Breast epithelium (tissue), 4 donors: ENCODE measurements around the gene TXNRD2. TPM values are rescaled to one million over a fixed set of nuclear protein-coding genes. Genes with fewer than 3 reads are reported as not detected.

Source experiments
- DNase-seq, 2 donors: peaks; one replicate each; pipeline ENCODE4 v3.0.0-alpha.2; 2019; ENCODE audit warnings: low spot score in 2 of 2
- H3K27ac ChIP-seq, 2 donors: fragments of 200-600 bp; sonication (generic) in 1 of 2; one replicate each; pipeline ENCODE4 v1.5.1; 2016 to 2019; ENCODE audit warnings: mild to moderate bottlenecking in 1 of 2
- H3K27me3 ChIP-seq, 2 donors: fragments of 200-600 bp; sonication (generic) in 1 of 2; one replicate each; pipeline versions ENCODE4 v1.5.1 to v1.6.0; 2017 to 2019; ENCODE audit warnings: control low read depth in 1 of 2, mild to moderate bottlenecking in 1 of 2
- H3K36me3 ChIP-seq: fragments of 200-600 bp; one replicate; pipeline ENCODE4 v1.5.1; 2019
- H3K4me1 ChIP-seq, 2 donors: fragments of 200-600 bp; sonication (generic); one replicate each; pipeline ENCODE4 v1.5.1; 2016 to 2019; ENCODE audit warnings: control low read depth in 1 of 2
- H3K4me3 ChIP-seq, 3 donors: fragments of 200-600 bp; sonication (generic); 1 replicate in 2 of 3; 2 replicates in 1 of 3; pipeline ENCODE4 v1.5.1; 2016 to 2019; ENCODE audit warnings: mild to moderate bottlenecking in 3 of 3, moderate library complexity in 2 of 3
- H3K9me3 ChIP-seq, 2 donors: fragments of 200-600 bp; sonication (generic) in 1 of 2; one replicate each; pipeline ENCODE4 v1.5.1; 2016 to 2019; ENCODE audit warnings: control low read depth in 1 of 2
- CTCF ChIP-seq, 3 donors: fragments of 450-650 bp; IDR thresholded peaks; one replicate each; pipeline ENCODE4 v1.5.1; 2016 to 2017; ENCODE audit warnings: antibody characterized with exemption in 3 of 3, mild to moderate bottlenecking in 3 of 3, moderate library complexity in 3 of 3
- POLR2A ChIP-seq: fragments of 450-650 bp; IDR thresholded peaks from one replicate; pipeline ENCODE4 v1.6.1; 2016; ENCODE audit warnings: antibody characterized with exemption, mild to moderate bottlenecking, moderate library complexity
- POLR2AphosphoS5 ChIP-seq, 3 donors: sonication (generic); formaldehyde crosslinking; IDR thresholded peaks; one replicate each; pipeline ENCODE4 v1.6.1; 2017; ENCODE audit warnings: antibody characterized with exemption in 3 of 3
- intact Hi-C: fragments of 100-400 bp; cut with DNase I; formaldehyde crosslinking; loops from one replicate; pipeline ENCODE4 v1.15.1; 2023; ENCODE audit warnings: low total_unique reads
- total RNA-seq, 3 donors: library from RNA; depleted of rRNA; stranded (reverse); fragments of >200 nt; gene quantifications; one replicate each; pipeline ENCODE4 v1.1.0, GENCODE V29; 2016

The TXNRD2 gene
- total RNA-seq, 3 donors from 2014 or later, result 13.8 to 22.8 (median 20.6) TPM

- no peaks in the 10 kb centered on the region for H3K9me3 ChIP-seq
- no peak overlapping the region for H3K27ac ChIP-seq
- no peak overlapping the region for H3K4me3 ChIP-seq
- peaks cover 0 to 22% of the 10 kb centered on the region in 2 donors for H3K4me1 ChIP-seq
- no peak for TF ChIP-seq POLR2AphosphoS5 (IDR thresholded peaks at IDR 0.05)
- TF ChIP-seq POLR2A, result no peak
- TF ChIP-seq CTCF (IDR thresholded peaks at IDR 0.05), result no peak
- no peaks in the 10 kb centered on the region for H3K27me3 ChIP-seq
- intact Hi-C loops, result no loop called here
- H3K36me3 ChIP-seq, result no peaks in the 10 kb centered on the region
- no peak for DNase-seq
Observed at GRCh38 chr22:19827341-19828034, 114.1 kb downstream of the TXNRD2 start.

GRCh38 chr22:19826619-19826950 lies 115.0 kb downstream of the TXNRD2 start:
- Histone ChIP-seq H3K4me1 (peaks cover 0 to 22% of the 10 kb centered on the region in 2 donors), H3K4me3 (no peak overlapping the region), H3K36me3 (no peaks in the 10 kb centered on the region), H3K27me3 (no peaks in the 10 kb centered on the region), H3K9me3 (no peaks in the 10 kb centered on the region), H3K27ac (no peak overlapping the region)
- intact Hi-C loops, result no loop called here
- TF ChIP-seq POLR2AphosphoS5 (IDR thresholded peaks at IDR 0.05) (no peak), POLR2A (no peak), CTCF (IDR thresholded peaks at IDR 0.05) (no peak)
- DNase-seq, result peak in 1 of 2 donors; percentile 17

GRCh38 chr22:19825904-19826618 lies 115.6 kb downstream of the TXNRD2 start:
- Histone ChIP-seq H3K4me3 (no peak overlapping the region), H3K27ac (peak overlapping the region in 1 of 2 donors; percentile 32), H3K36me3 (no peaks in the 10 kb centered on the region), H3K9me3 (no peaks in the 10 kb centered on the region), H3K4me1 (peaks cover 0 to 22% of the 10 kb centered on the region in 2 donors), H3K27me3 (no peaks in the 10 kb centered on the region)
- TF ChIP-seq CTCF (IDR thresholded peaks at IDR 0.05) (no peak), POLR2AphosphoS5 (IDR thresholded peaks at IDR 0.05) (no peak), POLR2A (no peak)
- intact Hi-C loops, result no loop called here
- DNase-seq, result peak in 1 of 2 donors; percentile 15

Other genes with a start within 250 kb of the TXNRD2 start
- gene SEPTIN5, start 227.3 kb downstream of the TXNRD2 start, total RNA-seq, result 10 to 100 TPM in 2 of 3 donors, 1 to 10 TPM in 1; 5.4 to 33.8 (median 18.4) TPM
- gene GP1BB, start 218.3 kb downstream of the TXNRD2 start, total RNA-seq, result 1 to 10 TPM; 1.3 to 6.2 (median 2.9) TPM
- gene TBX1, start 181.0 kb downstream of the TXNRD2 start, total RNA-seq, result 1 to 10 TPM in 2 of 3 donors, under 1 TPM in 1; 0.96 to 9.2 (median 2.9) TPM
- 1 to 10 TPM; 5.6 to 8.2 (median 6.3) TPM for gene GNB1L, start 86.9 kb downstream of the TXNRD2 start, total RNA-seq
- 10 to 100 TPM in 2 of 3 donors, 1 to 10 TPM in 1; 6.7 to 21.5 (median 14.1) TPM for gene RTL10, start 86.9 kb downstream of the TXNRD2 start, total RNA-seq
- gene COMT, start within 50 bp of the TXNRD2 start, total RNA-seq, result 100 to 1,000 TPM; 136 to 198 (median 196) TPM
- gene ARVCF, start 75.0 kb upstream of the TXNRD2 start, total RNA-seq, result 10 to 100 TPM; 13.0 to 51.2 (median 44.2) TPM
- gene TANGO2, start 79.3 kb upstream of the TXNRD2 start, total RNA-seq, result 10 to 100 TPM; 25.9 to 55.4 (median 33.4) TPM
- gene DGCR8, start 138.4 kb upstream of the TXNRD2 start, total RNA-seq, result 10 to 100 TPM; 18.4 to 34.7 (median 29.0) TPM
- 100 to 1,000 TPM; 131 to 202 (median 146) TPM for gene RANBP1, start 174.3 kb upstream of the TXNRD2 start, total RNA-seq
- 10 to 100 TPM; 49.8 to 72.4 (median 51.1) TPM for gene TRMT2A, start 175.4 kb upstream of the TXNRD2 start, total RNA-seq
- 10 to 100 TPM; 10.2 to 14.1 (median 11.2) TPM for gene ZDHHC8, start 190.0 kb upstream of the TXNRD2 start, total RNA-seq
- under 1 TPM in 1 of 3 donors, not detected in 2; 0.66 TPM for gene CCDC188, start 209.2 kb upstream of the TXNRD2 start, total RNA-seq